HG03159 (cell line): Measurements from ENCODE around the gene WDR73.

Experiments used
- ATAC-seq: cut with Tn5 transposase; IDR thresholded peaks from one replicate; pipeline ENCODE4 v1.9.1; 2021; ENCODE audit warnings: mild to moderate bottlenecking, moderate library complexity; ENCODE audit not compliant: unreplicated experiment

The WDR73 gene

GRCh38 chr15:84590406-84590805, 63.7 kb downstream of the WDR73 start:
- ATAC-seq = no peak
